Parietal lobe (tissue), 2 donors: ENCODE results near the gene PRSS12. TPM values are rescaled to one million over a fixed set of nuclear protein-coding genes. Genes with fewer than 3 reads are reported as not detected.

ENCODE experiments used
- small RNA-seq: library from RNA; depleted of rRNA; stranded (forward); fragments of <200 nt; gene quantifications from one replicate; pipeline ENCODE3, GENCODE V24; 2014; ENCODE audit warnings: low replicate concordance
- total RNA-seq: library from RNA; depleted of rRNA; stranded (reverse); fragments of >200 nt; gene quantifications from one replicate; pipeline ENCODE4 v1.2.3, GENCODE V29; 2014

The PRSS12 gene, protein sequence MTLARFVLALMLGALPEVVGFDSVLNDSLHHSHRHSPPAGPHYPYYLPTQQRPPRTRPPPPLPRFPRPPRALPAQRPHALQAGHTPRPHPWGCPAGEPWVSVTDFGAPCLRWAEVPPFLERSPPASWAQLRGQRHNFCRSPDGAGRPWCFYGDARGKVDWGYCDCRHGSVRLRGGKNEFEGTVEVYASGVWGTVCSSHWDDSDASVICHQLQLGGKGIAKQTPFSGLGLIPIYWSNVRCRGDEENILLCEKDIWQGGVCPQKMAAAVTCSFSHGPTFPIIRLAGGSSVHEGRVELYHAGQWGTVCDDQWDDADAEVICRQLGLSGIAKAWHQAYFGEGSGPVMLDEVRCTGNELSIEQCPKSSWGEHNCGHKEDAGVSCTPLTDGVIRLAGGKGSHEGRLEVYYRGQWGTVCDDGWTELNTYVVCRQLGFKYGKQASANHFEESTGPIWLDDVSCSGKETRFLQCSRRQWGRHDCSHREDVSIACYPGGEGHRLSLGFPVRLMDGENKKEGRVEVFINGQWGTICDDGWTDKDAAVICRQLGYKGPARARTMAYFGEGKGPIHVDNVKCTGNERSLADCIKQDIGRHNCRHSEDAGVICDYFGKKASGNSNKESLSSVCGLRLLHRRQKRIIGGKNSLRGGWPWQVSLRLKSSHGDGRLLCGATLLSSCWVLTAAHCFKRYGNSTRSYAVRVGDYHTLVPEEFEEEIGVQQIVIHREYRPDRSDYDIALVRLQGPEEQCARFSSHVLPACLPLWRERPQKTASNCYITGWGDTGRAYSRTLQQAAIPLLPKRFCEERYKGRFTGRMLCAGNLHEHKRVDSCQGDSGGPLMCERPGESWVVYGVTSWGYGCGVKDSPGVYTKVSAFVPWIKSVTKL
- 88.3 TPM for total RNA-seq

DNA sequence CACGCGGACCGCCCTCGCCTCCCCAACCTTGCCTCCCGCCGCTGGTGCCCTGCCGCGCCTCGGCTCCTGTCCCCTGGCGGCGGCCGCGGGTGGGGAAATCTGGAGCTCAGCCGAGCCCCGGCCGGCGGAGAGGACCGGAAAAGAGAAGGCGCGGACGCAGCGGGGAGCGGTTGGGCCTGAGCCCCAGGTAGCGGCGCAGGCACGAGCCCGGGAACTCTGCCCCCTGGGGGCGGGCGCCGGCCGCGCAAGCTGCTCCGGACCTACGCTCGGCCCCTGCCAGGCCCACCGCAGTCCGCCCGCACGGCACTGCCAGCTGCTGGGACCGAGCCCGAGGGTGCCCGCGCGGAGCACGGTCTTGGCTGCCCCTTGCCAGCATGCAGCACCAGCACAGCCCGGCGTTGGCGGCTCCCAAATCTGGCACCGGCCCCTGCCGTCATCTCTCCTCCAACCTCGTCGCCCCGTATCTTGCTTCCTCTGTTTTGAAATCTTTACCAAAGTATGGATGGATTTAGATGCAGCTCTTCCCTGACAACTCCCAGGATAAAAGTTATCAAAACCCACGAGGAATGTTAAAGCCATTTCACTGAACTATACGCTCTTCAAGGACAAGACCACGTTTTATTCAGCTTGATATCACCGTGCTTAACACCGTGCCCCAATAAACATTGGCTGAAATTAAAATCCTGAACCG, at the start of gene PRSS12:
Gene PRSS12, minus strand, starts transcription at position 161 of the 691 bp plus-strand sequence. CDS start 283 bp downstream, outside the sequence.

Small RNAs within 50 kb of the gene (small RNA-seq; reads per million reads assigned to genes)
- gene SNORA24, result not detected
